Left lobe of liver (tissue), 2 donors: Measurements from ENCODE around the gene MCM9. TPM values are rescaled to one million over a fixed set of nuclear protein-coding genes. Genes with fewer than 3 reads are reported as not detected.
A peak's percentile ranks its signal among the peaks of the same experiment; 100 is the strongest.

Source experiments
- ATAC-seq: fragments of 200-7000 bp; cut with Tn5 transposase; one replicate; pipeline ENCODE4 v1.9.1; 2020; ENCODE audit warnings: mild to moderate bottlenecking, moderate library complexity
- DNase-seq: peaks from one replicate; pipeline ENCODE4 v3.0.0-alpha.2; 2020; ENCODE audit warnings: low spot score
- total RNA-seq: library from RNA; stranded (reverse); gene quantifications from one replicate; pipeline ENCODE4 v1.2.1, GENCODE V29; 2021
- donor health status: DM: no; HTN: no; CAD: no; lungs with moderate emphysema.
- donor health status: DM: no; HTN: yes; CAD: no.

The MCM9 gene
- total RNA-seq, 1 donor from 2014 or later, result 5.1 TPM

DNA sequence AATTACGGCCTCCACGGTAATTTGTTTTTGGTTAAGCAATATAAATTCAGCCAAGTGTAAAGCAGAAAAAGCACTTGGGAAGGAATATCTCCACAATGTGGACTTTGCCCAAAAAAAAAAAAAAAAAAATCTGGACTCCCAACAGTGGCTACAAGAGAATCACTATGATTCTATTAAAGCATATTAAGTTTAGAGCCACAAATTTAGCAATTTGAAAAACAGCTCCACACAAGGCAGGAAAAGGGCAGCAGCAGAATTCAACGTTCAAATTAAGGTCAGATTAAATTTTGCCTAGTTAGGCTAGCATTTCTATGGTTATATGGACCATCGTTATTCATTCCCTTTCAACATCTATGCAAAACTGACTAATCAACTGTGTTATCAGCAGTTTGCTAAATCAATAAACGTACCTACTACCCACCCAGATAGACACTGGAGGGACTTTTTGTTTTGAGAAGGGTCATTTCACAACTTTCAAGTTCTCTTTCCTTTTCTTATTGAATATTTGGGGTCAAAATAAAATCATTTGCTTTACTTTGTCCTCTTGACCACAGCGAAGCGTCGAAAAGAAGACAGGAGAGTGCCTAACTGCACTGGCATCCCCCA lies 1.0 kb downstream of the MCM9 start:
- DNase-seq, result no peak
- no peak for ATAC-seq

DNA sequence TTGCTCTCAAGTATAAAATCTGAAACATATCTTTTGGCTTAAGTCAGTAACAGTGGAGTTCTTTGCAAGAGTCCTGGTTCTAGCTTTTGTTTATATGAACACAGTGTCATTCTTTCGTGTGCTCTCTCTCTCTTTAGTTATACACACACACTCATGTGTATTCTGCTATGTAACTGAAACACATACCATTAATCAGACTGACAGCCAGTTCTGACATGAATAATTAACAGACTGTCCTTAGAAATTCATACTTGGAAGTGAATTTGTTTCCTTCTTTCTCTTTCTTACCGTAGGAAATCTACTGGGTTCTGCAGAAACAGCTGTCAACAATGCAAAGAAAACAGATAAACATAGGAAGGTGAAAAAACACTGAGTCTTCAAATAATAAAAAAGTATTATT lies 2.5 kb downstream of the MCM9 start:
- DNase-seq, result no peak

DNA sequence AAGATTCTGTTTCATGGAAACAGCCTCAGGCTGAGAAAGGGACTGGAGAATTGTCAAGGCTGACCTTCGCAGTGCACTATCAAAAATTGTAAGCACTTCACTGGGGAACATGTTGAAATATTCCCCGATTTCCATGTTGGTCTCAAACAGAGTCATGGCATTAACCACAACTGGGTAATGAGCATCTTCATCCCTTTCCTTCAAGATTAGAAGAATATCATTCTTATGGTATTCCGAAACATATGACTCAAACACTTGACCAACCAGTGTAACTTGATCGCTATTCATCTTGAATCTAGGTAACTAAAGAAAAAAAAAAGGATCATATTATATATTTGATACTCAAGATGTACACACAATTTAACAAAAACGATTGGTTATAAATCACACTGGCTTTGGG lies 3.5 kb downstream of the MCM9 start:
- no peak for ATAC-seq
- DNase-seq, result no peak

More for the DNA sequence above, 2.5 kb downstream of the MCM9 start:
- no peak for ATAC-seq

DNA sequence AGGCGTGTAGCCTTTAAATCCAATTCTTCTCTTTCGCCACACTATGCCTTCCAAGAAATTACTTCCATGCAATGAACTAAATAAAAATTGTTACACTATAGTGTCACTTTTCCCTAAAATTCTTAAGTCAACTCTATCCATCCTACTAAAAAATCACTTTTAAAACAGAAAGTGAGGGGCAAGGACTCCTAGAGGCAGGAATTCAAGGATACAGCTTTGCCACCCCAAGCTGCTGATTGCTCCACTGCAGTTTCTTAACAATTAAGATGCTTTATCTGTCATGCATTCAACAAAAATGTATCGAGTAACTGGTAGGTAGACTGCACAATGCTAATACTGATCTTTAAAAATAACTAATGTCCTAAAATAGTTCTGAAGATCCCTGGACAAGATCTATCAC lies 4.3 kb downstream of the MCM9 start:
- DNase-seq (no peak), ATAC-seq (no peak)

DNA sequence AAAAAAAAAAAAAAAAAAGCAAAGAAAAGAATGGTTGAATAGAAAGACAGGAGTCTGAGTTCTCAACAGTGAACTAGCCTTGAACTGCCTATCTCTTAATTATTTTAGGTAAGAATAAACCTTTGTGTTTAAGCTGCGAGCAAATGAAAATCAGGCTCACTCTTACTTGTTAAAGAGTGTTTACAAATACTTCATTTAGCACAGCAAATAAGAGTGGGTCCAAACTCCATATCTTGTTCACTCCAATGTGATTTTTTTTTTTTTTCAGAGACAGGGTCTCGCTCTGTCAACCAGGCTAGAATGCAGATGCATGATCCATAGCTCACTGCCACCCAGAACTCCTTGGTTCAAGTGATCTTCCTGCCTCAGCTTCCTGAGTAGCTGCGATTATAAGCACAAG lies 11.9 kb downstream of the MCM9 start:
- no peak for DNase-seq
- ATAC-seq, result peak; percentile 38

DNA sequence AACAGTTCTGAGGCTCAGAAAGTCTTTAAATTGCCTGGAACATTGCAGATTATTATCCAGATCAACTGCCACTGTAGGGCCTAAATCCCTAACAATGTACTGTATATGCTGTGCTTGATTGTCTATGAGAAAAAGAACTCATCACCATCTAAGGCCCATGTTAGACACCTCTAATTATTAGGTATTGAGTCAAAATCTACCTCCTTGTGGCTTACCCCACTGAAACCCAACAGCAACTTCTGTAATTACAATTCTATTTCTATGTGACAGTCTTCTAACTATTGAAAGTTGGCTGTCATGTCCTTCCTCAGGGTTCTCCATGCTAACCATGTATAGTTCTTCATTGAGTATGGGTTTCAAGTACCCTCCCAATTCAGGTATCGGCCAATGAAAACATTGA lies 13.9 kb downstream of the MCM9 start:
- no peak for DNase-seq
- no peak for ATAC-seq

DNA sequence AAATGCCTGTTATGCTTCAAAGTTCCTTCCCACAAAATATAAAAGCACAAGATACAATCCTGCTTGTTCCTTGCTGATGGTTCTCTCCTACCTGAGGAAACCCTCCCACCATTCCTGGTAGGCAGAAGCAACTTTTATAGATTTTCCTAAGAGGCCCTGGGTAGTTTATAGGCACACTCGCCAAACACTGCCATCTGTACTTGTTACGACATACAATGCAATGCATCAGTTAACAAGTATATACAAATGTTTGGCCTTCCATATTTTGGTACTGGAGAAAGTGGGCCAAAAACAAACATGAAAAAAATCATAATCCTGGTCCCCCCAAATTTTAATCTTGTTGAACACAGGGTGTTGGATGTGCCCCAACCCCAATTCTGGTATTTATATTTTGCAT lies 16.6 kb downstream of the MCM9 start:
- ATAC-seq (no peak), DNase-seq (no peak)

DNA sequence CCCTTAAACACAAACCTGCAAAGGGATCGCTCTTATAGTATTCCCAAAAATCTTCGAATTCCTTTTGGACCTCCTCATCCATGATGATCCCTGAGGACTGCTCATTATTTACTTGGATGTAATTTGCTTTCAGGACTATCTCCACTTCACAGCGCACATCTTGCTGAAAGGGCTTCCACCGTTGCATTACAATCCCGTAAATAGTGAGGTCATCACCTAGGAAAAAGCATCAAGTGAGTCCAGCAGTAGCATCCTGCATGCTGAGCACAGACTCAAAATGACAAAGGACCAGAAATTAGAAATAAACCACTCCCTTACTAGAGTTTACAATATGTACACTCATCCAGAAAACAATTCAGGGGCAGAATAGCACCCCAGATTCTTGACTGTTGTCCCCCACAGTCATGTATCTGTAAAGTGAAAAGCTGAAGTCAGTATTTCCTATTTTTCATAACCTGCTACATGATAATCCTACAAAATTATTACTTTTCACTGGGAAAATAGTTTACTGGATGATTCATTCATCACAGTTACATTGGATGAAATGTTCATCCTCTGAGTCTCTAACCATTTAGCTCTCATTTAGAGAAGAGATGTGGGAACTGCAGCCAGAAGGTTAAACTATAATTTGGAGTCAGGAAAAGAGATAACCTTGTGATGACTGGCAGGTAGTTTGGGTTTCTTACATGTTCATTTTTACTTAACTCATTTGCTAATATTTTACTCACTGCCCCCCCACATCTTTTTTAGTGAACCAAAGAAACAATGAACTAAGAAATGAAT lies 17.2 kb downstream of the MCM9 start:
- DNase-seq (no peak), ATAC-seq (no peak)

DNA sequence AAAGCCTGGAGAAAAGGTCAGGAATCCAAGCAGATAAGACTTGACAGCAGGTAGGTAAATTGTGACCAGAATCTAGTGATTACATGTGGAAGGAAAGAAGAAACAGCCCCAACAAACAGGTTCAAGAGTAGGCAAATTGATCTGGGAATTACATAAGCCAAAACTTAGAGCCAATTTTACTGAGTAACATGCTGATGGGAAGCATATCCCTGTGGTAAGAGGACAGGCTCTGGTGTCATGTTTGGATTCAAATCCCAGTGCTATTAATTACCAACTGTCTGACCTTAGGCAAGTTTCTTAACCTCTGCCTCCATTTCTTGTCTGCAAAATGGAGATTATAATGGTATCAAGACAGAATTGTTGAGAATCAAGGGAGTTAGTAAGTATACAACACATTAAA lies 20.4 kb downstream of the MCM9 start:
- DNase-seq, result no peak

DNA sequence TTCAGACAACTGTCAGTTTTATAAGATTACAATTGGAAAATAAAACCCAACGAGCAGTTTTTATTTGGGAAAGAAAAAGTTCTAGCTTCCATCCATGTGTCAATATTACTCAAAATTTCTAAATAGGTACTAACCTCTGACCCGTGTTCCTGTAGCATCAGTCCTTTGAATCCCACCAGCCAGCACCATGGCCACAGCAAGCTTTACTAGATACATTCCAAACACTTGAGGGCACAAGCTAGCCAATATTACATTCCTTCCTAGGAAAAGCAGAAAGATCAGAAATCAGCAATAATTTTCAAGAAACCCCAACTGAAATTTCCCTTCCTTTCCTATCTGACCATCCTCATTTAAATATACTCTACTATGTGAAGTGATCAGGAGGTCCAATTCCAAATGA lies 21.8 kb downstream of the MCM9 start:
- ATAC-seq, result no peak

More for the DNA sequence above, 20.4 kb downstream of the MCM9 start:
- peak; percentile 76 for ATAC-seq

DNA sequence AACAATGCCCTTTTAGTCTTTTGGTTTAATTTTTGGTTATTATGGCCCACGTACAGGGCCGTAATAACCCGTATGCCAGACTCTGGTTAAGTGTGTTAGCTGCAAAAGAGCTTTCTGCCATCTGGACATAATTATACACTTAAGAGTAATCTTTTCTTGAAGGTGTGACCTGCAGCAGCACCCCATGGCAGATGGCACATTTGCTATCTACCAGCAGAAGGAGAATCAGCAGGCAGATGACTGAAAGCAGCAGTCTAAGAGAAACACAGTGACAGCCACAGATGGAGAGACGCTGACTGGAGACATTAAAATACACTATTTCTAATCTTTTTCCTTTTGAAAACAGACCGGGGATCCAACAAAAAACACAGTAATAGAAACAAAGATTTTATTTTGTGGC lies 22.3 kb downstream of the MCM9 start:
- ATAC-seq, result no peak
- DNase-seq, result no peak

More for the DNA sequence above, 21.8 kb downstream of the MCM9 start:
- DNase-seq, result no peak

DNA sequence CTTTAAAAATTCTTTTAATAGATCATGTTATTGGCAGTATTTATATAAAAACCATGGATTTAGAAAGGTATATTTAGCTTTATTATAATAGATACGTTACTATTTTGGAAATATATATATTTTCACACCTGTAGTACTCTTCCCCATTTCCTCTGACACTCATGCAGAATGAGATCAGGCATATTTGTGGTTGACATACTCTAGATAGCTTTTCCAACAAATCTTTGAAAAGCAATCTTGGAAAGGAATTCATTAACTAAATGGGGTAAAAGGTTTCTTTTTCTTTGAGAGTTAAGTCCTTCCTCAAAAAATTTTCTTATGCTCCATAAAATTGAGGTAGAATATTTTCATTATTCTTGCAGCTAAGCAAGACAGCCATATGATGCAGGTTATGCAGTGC lies 26.5 kb downstream of the MCM9 start:
- no peak for ATAC-seq

DNA sequence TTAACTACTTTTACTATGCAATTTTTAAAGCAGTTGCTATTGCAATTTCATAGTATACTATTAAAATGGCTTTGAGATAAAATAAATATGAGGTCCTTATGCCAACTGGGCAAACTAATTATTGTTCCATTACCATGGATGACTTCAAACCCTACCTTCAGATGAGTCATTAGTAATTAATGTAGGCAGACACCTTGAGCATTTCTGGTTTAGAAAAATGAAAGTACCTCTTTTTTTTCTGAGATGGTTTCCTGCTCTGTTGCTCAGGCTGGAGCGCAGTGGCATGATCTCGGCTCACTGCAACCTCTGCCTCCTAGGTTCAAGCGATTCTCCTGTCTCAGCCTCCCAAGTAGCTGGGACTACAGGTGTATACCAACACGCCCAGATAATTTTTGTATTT lies 29.1 kb downstream of the MCM9 start:
- DNase-seq, result no peak
- ATAC-seq, result no peak

More for the DNA sequence above, 26.5 kb downstream of the MCM9 start:
- no peak for DNase-seq

DNA sequence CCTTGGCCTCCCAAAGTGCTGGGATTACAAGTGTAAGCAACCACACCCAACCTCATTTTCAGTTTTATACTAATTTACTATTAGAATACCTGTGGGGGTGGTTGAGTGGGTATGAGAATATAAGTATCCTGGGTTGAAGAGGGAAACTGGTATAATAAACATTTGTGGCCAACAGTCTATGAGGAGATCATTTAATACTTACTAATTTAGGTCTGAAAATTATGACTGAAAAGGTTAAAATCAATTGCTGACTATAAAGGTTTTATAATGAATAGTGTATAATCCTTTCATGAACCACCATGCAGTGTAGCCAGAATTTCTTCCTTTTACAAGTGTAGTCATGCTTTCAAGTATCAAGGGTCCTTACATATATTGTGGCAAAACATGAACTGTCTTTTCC lies 29.9 kb downstream of the MCM9 start:
- DNase-seq (no peak), ATAC-seq (no peak)

DNA sequence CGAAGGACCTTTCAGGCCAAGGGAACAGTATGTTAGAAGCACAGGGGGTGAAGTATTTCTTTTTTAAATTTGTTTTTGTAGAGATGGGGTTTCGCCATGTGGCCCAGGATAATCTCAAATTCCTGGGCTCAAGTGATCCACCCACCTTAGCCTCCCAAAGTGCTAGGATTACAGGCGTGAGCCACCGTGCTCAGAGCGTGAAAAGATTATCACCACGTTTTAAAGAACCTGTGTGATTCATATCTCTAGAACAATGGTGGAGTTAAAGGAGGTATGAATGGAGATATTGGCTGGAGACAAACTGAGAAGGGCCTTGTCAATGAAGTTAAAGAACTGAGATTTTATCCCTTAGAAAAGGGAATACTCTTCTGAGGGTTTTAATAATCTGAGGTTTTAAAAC lies 31.3 kb downstream of the MCM9 start:
- ATAC-seq (no peak), DNase-seq (no peak)

DNA sequence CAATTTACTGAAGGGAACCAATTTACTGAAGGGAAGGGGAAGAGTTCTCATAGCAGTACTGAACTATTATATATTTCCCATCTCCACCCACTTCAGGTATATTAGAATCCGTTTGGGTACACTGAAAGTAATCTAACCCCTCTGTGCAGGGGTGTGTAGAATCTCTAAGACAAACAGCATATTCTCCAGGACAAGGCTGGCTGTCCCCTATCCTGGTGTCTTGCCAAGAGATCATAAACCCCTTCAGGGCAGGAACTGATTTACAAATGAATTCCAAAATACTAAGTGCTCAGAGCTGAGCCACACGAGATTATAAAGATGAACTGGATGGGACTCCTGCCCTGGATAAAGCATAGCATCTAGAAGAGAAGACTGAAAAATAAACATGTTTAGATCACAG lies 31.8 kb downstream of the MCM9 start:
- ATAC-seq (no peak), DNase-seq (no peak)

DNA sequence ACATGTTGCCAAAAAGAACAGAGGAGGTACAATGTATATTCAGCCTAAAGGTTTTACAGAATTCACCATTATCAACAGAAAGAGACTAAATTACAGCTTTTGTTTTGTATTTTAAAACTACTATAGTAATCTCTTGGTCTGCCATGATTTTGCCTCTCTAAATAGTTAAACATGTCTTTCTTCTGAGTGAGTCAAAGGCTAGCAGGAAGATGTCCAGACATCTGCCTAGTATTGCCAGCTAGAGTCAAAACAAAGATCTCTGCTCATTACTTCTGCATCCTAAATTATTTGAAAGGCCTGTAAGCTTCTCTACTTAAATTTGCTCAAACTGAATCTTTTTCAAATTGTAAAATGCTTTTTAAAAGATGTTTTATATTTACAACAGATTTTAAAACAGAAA lies 32.2 kb downstream of the MCM9 start:
- ATAC-seq, result no peak
- no peak for DNase-seq

DNA sequence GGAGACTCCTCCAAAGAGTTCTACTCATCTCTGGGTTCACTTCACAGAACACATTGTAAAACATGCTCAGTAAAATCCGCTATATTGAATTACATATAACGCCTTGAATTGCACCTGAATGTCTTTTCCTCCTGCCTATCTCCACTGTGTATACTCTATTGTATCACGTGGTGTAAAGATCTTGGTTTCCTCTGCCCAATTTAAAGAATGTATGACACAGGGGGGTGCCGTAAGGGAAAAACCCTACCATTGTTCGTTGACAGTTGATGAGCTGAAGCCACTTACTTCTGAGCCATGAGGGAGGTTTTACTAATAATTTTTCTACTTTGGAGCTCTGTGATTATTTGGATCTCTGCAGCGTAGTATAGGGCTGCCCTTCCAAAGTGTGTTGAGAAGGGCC lies 35.0 kb downstream of the MCM9 start:
- no peak for DNase-seq

DNA sequence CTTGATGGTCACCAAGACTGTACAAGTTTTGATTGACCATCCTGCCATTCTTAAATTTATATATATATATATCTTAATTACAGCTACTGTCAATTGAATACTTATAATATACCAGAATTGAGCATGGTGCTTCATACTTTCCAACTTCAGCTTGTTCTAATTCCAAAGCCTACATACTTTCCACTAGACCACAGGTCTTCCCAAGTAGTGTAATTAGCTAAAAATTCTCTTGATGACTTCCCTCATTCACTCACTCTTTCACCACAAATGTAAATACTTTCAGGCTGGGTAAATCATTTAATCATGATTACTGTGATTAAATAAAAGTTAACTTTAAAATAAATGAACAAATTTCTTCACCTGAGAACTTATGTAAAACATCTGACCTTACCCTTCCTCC lies 37.6 kb downstream of the MCM9 start:
- no peak for DNase-seq
- ATAC-seq, result no peak

More for the DNA sequence above, 35.0 kb downstream of the MCM9 start:
- ATAC-seq, result no peak

DNA sequence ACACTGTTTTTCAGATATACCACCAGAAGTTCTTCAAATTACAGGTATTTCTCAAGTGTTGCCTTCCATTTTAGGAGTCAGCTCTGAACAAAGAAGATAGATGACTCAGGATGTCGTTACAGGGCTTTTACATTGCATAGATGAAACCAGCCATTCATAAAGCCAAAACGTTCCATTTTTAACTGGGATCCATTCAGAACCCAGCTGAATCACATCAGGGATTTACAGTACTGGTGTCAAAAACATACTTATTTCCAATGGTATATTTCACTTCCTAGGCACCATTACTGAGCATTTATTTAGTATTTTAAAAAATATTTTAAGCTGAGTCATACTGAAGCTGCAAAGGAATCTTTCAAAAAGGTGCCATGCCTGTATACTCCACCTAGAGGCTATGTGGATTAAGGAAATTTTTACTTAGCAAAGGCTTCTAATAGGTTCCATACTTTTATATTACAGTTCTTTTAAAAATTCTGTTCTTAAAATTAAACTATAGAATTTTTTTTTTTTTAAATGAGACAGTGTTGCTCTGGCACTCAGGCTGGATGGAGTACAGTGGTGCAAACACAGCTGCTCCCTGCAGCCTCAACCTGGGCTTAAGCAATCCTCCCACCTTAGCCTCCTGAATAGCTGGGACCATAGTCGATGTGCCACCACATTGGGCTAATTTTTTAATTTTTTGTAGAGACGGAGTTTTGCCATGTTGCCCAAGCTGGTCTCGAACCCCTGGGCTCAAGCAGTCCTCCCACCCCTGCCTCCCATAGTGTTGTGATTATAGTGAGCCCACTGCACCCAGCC lies 38.4 kb downstream of the MCM9 start:
- ATAC-seq, result no peak
- DNase-seq, result no peak

DNA sequence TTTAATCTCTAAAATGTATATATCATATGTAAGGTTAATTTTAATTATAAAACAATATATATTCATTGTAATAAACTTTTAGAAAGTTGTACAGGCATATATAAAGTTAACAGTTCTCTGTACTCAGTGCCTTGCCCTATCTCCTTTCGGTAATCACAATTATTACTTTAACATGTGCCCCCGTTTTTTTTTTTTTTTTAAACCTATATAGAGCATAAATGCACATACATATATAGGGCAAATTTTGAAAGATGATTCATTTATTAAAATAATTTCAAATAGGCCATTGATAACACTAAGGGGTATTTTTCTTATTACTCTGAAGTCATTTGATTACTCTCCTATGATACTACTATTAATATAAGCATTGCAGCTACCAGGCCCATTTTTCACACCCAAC lies 39.1 kb downstream of the MCM9 start:
- DNase-seq (no peak), ATAC-seq (no peak)

DNA sequence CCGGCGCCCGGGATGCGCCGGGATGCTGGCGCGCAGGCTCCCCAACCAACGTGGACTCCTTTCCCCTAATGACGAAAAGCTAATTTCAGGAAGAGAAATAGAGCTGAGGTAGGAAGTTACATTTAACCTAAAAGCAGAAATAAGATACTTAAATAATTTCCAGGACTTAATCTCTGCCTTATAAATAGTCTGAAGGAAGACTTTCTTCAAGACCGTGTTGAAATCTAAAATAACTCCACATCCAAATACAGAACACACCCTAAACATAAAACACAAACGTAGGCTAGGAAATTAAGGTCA lies 39.7 kb downstream of the MCM9 start:
- no peak for DNase-seq
- ATAC-seq, result no peak
